Cortex of kidney (tissue), 1 donor: ENCODE results near the gene TNKS2.

ENCODE experiments used
- DNase-seq: peaks from one replicate; lab custom pipeline; 2025; lab: John Stamatoyannopoulos, UW

TNKS2 gene

GRCh38 chr10:91908337-91909116 is 110.3 kb downstream of the TNKS2 start:
- DNase-seq, result no peak

DNA sequence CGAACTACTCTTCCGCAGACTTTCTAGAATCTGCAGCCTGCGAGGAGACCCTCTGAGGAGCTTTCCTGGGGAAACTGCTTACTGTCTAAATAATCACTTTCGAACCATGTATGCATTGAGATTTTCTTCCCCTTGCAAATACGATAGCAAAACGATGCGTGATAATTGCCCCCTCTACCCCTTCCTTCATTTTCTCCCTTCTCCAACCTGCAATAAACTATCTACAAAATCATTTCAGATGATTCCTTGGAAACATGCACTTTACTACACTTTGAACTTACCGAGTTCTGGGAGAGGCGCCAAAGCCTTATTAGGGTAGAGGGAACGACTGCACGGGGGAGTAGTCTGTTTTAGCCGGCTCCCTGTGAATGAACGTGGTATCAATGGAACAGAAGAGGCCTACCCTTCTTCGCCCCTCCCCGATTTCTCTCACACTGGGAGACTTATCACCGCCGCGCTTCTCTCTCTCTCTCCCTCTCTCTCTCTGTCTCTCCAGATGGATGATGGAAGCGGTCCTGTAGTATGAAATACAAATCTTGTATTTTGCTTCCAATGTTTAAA is 111.0 kb downstream of the TNKS2 start, which contains the start of gene FGFBP3:
FGFBP3 (minus strand) TSS at position 370 of the 561 bp plus-strand sequence. CDS start 517 bp downstream, outside the sequence.
- DNase-seq, result no peak

- DNase-seq, result no peak
These were observed 112.2 kb downstream of the TNKS2 start for GRCh38 chr10:91910467-91910866.
